GM12892 (cell line): ENCODE results near the gene MCC.

Experiments used
- POLR2A ChIP-seq: IDR thresholded peaks from 2 replicates; pipeline ENCODE4 v1.6.1; 2011; ENCODE audit warnings: low read depth, low read length, control low read depth
- POLR2AphosphoS5 ChIP-seq: IDR thresholded peaks from 2 replicates; pipeline ENCODE4 v1.6.1; 2011; ENCODE audit warnings: low read depth, low read length, control low read depth
- TAF1 ChIP-seq: IDR thresholded peaks from 2 replicates; pipeline ENCODE4 v1.6.1; 2011; ENCODE audit warnings: low read depth, mild to moderate bottlenecking, control low read depth, low read length, borderline replicate concordance

DNA sequence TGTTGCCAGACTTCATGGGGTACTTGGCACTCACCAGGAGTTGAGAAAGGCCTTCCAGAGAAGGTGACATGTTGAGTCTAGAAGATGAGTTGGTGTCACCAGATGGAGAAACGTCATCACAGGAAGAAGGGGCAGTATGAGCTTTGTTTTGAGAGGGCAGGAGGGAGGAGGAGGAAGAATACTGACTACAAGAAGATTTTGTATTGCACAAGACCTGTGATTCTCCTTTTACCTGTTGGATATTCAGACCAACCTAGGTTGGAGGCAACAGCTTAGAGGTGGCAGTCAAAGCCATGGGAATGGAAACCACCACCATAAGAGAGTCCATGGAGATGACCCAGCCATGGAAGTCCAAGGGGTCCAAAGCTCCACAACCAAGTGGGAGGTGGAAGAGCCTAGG, 207.7 kb downstream of the MCC start:
- TF ChIP-seq POLR2A (no peak), TAF1 (no peak), POLR2AphosphoS5 (no peak)
